ENCODE measurements around the gene DBF4B.
A peak's percentile ranks its signal among the peaks of the same experiment; 100 is the strongest.

The DBF4B gene

GRCh38 chr17:44765965-44766364, 57.5 kb downstream of the DBF4B start:
- no peak for TF ChIP-seq GATA3 (IDR thresholded peaks at IDR 0.05; ENCODE audit: low read depth, low read length)
- no peak for TF ChIP-seq GATA2 (IDR thresholded peaks at IDR 0.05; ENCODE audit: low read depth, low read length)

GRCh38 chr17:44766409-44767038, 58.1 kb downstream of the DBF4B start:
- no peak for TF ChIP-seq GATA3 (IDR thresholded peaks at IDR 0.05; ENCODE audit: low read depth, low read length)
- no peak for TF ChIP-seq GATA2 (IDR thresholded peaks at IDR 0.05; ENCODE audit: low read depth, low read length)

- TF ChIP-seq GATA2 (IDR thresholded peaks at IDR 0.05; ENCODE audit: low read depth, low read length) (no peak), GATA3 (IDR thresholded peaks at IDR 0.05; ENCODE audit: low read depth, low read length) (no peak)
Measured at GRCh38 chr17:44767493-44767892, 59.0 kb downstream of the DBF4B start.

- TF ChIP-seq GATA2 (IDR thresholded peaks at IDR 0.05; ENCODE audit: low read depth, low read length) (no peak), GATA3 (IDR thresholded peaks at IDR 0.05; ENCODE audit: low read depth, low read length) (no peak)
Measured at GRCh38 chr17:44768505-44769142, 60.2 kb downstream of the DBF4B start.

- no peak for TF ChIP-seq GATA3 (IDR thresholded peaks at IDR 0.05; ENCODE audit: low read depth, low read length)
- TF ChIP-seq GATA2 (IDR thresholded peaks at IDR 0.05; ENCODE audit: low read depth, low read length) = no peak
Measured at GRCh38 chr17:44769230-44769629, 60.8 kb downstream of the DBF4B start.

- TF ChIP-seq GATA2 (IDR thresholded peaks at IDR 0.05; ENCODE audit: low read depth, low read length) (no peak), GATA3 (IDR thresholded peaks at IDR 0.05; ENCODE audit: low read depth, low read length) (no peak)
Measured at GRCh38 chr17:44769647-44770084, 61.2 kb downstream of the DBF4B start.

GRCh38 chr17:44770166-44770925, 61.9 kb downstream of the DBF4B start:
- TF ChIP-seq GATA3 (IDR thresholded peaks at IDR 0.05; ENCODE audit: low read depth, low read length) (no peak), GATA2 (IDR thresholded peaks at IDR 0.05; ENCODE audit: low read depth, low read length) (no peak)

GRCh38 chr17:44772308-44773045, 64.0 kb downstream of the DBF4B start:
- TF ChIP-seq GATA2 (IDR thresholded peaks at IDR 0.05; ENCODE audit: low read depth, low read length) (no peak), GATA3 (IDR thresholded peaks at IDR 0.05; ENCODE audit: low read depth, low read length) (no peak)

- TF ChIP-seq GATA3 (IDR thresholded peaks at IDR 0.05; ENCODE audit: low read depth, low read length) (no peak), GATA2 (IDR thresholded peaks at IDR 0.05; ENCODE audit: low read depth, low read length) (no peak)
Measured at GRCh38 chr17:44773140-44773539, 64.7 kb downstream of the DBF4B start.

GRCh38 chr17:44774271-44775135, 66.0 kb downstream of the DBF4B start:
- TF ChIP-seq GATA2 (IDR thresholded peaks at IDR 0.05; ENCODE audit: low read depth, low read length) (no peak), GATA3 (IDR thresholded peaks at IDR 0.05; ENCODE audit: low read depth, low read length) (no peak)

GRCh38 chr17:44775136-44775837, 66.8 kb downstream of the DBF4B start:
- TF ChIP-seq GATA2 (IDR thresholded peaks at IDR 0.05; ENCODE audit: low read depth, low read length) (no peak), GATA3 (IDR thresholded peaks at IDR 0.05; ENCODE audit: low read depth, low read length) (no peak)

- TF ChIP-seq GATA3 (IDR thresholded peaks at IDR 0.05; ENCODE audit: low read depth, low read length) (no peak), GATA2 (IDR thresholded peaks at IDR 0.05; ENCODE audit: low read depth, low read length) (peak; percentile 58)
Measured at GRCh38 chr17:44775838-44776621, 67.6 kb downstream of the DBF4B start.

Data from SH-SY5Y (cell line).